Lung (tissue), 12 donors: ENCODE data around the gene HRH3. TPM values are rescaled to one million over a fixed set of nuclear protein-coding genes. Genes with fewer than 3 reads are reported as not detected.
A peak's percentile ranks its signal among the peaks of the same experiment; 100 is the strongest.

ENCODE experiments used
- ATAC-seq: fragments of 200-7000 bp; cut with Tn5 transposase; one replicate; pipeline ENCODE4 v1.9.1; 2020; ENCODE audit warnings: moderate number of reproducible peaks; ENCODE audit not compliant: insufficient read depth, low FRiP score
- DNase-seq, 3 donors: peaks; one replicate each; pipeline ENCODE4 v3.0.0-alpha.2; 2013 to 2017
- H3K27ac ChIP-seq, 2 donors: one replicate each; pipeline ENCODE4 v1.5.1; 2013; ENCODE audit warnings: mild to moderate bottlenecking in 2 of 2, moderate library complexity in 2 of 2, control low read depth in 1 of 2, inconsistent platforms in 1 of 2, low read depth in 1 of 2, low read length in 1 of 2
- H3K27me3 ChIP-seq, 3 donors: one replicate each; pipeline ENCODE4 v1.5.1; 2013; ENCODE audit warnings: low read length in 2 of 3; ENCODE audit not compliant: control insufficient read depth in 3 of 3, insufficient read depth in 3 of 3
- H3K36me3 ChIP-seq, 4 donors: one replicate each; pipeline ENCODE4 v1.5.1; 2013; ENCODE audit warnings: low read length in 4 of 4, mild to moderate bottlenecking in 1 of 4, moderate library complexity in 1 of 4; ENCODE audit not compliant: control insufficient read depth in 4 of 4, insufficient read depth in 4 of 4
- H3K4me1 ChIP-seq, 5 donors: one replicate each; pipeline ENCODE4 v1.5.1; 2013; ENCODE audit warnings: low read length in 5 of 5, mild to moderate bottlenecking in 2 of 5, moderate library complexity in 1 of 5; ENCODE audit not compliant: control insufficient read depth in 5 of 5, insufficient read depth in 5 of 5
- H3K4me3 ChIP-seq: one replicate; pipeline ENCODE4 v1.5.1; 2013; ENCODE audit warnings: mild to moderate bottlenecking, control low read depth, moderate library complexity
- H3K9ac ChIP-seq, 2 donors: one replicate each; pipeline ENCODE4 v1.5.1; 2013; ENCODE audit warnings: low read length in 2 of 2, control low read depth in 1 of 2; ENCODE audit not compliant: insufficient read depth in 1 of 2
- H3K9me3 ChIP-seq, 4 donors: one replicate each; pipeline ENCODE4 v1.5.1; 2013; ENCODE audit warnings: low read length in 3 of 4, mild to moderate bottlenecking in 1 of 4, moderate library complexity in 1 of 4; ENCODE audit not compliant: control insufficient read depth in 4 of 4, insufficient read depth in 3 of 4
- CTCF ChIP-seq: IDR thresholded peaks from 2 replicates; pipeline ENCODE4 v1.5.1; 2012; ENCODE audit warnings: mild to moderate bottlenecking; ENCODE audit errors: control extremely low read depth, extremely low read depth
- WGBS, 2 donors: extraction: QIAGEN DNeasy Blood & Tissue Kit; methylation state at CpG; one replicate each; pipeline ENCODE4 v1.1.7; 2013; 5-methylcytosine and 5-hydroxymethylcytosine counted together
- polyA plus RNA-seq, 2 donors: library from polyadenylated mRNA; stranded (reverse); fragments of 200-250 nt; gene quantifications; one replicate each; pipeline ENCODE4 v1.2.1, GENCODE V29; 2013
- total RNA-seq, 2 donors: library from RNA; depleted of rRNA in 1 of 2; stranded (reverse); fragments of >200 nt in 1 of 2; gene quantifications; one replicate each; pipeline ENCODE4 v1.2.1, GENCODE V29; 2014 to 2021
- donor health status: control.
- donor health status: control.
- donor health status: Bipolar disorder and iron deficiency.
- donor health status: healthy.
- donor health status: DM: yes; HTN: yes; CAD: no.

Gene HRH3
- total and polyA plus RNA-seq, 4 donors = not detected

GRCh38 chr20:62240020-62240685, 20.1 kb upstream of the HRH3 start:
- peaks cover 3 to 21% (median 13%) of the 10 kb centered on the region in 5 donors for H3K4me1 ChIP-seq
- H3K9ac ChIP-seq = no peak overlapping the region
- DNase-seq (no peak), ATAC-seq (no peak)
- peaks cover 0 to 11% (median 4%) of the 10 kb centered on the region in 4 donors for H3K36me3 ChIP-seq
- peak overlapping the region in 1 of 2 donors; percentile 57 for H3K27ac ChIP-seq
- H3K9me3 ChIP-seq = no peaks in the 10 kb centered on the region
- no peak for TF ChIP-seq CTCF
- 59 to 80% methylated on average over 13 of the region's 13 CpGs for WGBS, 2 donors
- no peak overlapping the region for H3K4me3 ChIP-seq
- no peaks in the 10 kb centered on the region for H3K27me3 ChIP-seq

- DNase-seq = no peak
Measured at GRCh38 chr20:62239278-62239879, 19.3 kb upstream of the HRH3 start.

GRCh38 chr20:62238569-62239277, 18.6 kb upstream of the HRH3 start:
- ATAC-seq (no peak), DNase-seq (peak in 1 of 3 donors; percentile 12)
- Histone ChIP-seq H3K27ac (peak overlapping the region; percentile 75 to 87), H3K9ac (peak overlapping the region; percentile 55 to 62), H3K9me3 (peaks cover 0 to 2% (median 0%) of the 10 kb centered on the region in 4 donors), H3K27me3 (no peaks in the 10 kb centered on the region), H3K4me1 (peaks cover 3 to 21% (median 13%) of the 10 kb centered on the region in 5 donors), H3K4me3 (peak overlapping the region; percentile 65), H3K36me3 (peaks cover 0 to 7% (median 4%) of the 10 kb centered on the region in 4 donors)
- no peak for TF ChIP-seq CTCF
- WGBS, 2 donors = 1% methylated on average over 45 to 70 of the region's 70 CpGs

More at GRCh38 chr20:62239278-62239879, 19.3 kb upstream of the HRH3 start:
- Histone ChIP-seq H3K4me1 (peaks cover 3 to 21% (median 13%) of the 10 kb centered on the region in 5 donors), H3K36me3 (peaks cover 0 to 7% (median 4%) of the 10 kb centered on the region in 4 donors), H3K9ac (peak overlapping the region; percentile 55 to 62), H3K27ac (peak overlapping the region; percentile 57 to 75), H3K9me3 (no peaks in the 10 kb centered on the region), H3K4me3 (peak overlapping the region; percentile 14), H3K27me3 (no peaks in the 10 kb centered on the region)
- ATAC-seq = no peak
- TF ChIP-seq CTCF = no peak
- 44 to 66% methylated on average over 23 of the region's 23 CpGs for WGBS, 2 donors
